Activated CD4-positive, alpha-beta T cell treated with anti-CD3 and anti-CD28 coated beads, Interleukin-2, amount 50 U/mL, for 1 hour (primary cell): ENCODE measurements around the gene ANO2.

Experiments used
- DNase-seq: peaks from one replicate; pipeline ENCODE4 v3.0.0-alpha.2; 2020

Gene ANO2

DNA sequence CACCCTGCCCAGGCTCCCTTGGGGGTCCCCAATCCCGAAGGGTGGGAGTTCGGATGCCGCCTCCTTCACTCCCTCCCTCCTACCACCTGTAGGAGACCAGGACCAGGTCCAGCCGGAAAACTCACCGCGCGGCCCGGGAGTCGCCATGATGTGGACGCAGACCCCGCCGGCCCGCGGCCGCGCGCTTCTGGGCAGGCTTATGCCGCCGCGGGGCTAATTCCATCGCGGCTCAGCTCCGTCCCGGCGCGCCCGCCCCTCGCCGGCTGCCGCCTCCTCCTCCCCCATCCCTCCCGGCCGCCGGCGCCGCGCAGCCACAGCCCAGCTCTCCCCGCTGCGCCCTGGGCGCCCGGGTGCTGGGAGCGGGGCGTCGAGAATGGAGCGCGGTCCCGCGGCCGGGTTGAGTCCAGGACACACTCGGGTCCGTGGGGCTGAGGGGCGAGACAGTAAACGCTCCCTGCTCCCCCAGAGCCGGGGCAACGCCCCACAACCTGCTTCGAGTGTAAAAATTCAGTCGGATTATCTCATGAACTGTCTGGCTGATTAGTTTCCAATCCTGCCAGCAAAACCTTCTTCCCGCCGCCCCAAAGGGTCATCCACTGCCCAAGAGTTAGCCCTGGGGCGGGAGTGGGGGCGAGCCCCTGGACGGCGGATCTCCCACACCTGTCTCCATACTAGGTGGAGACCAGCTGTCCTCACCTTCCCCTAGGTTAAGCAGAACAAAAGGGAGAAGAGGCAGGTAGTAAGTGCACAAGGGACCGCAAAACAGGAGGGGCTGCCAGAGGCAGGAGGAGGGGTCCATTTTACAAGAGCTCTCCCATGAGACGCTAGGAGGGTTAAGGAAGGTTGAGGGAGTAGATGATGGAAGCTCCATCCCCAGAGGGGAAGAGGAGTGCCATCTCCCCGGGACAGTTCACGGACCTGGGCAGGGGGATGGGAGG is at the start of gene ANO2:
TSS of gene ANO2 (minus strand) at position 189 of the 938 bp plus-strand sequence. CDS start at position 147, 42 bp downstream.
- DNase-seq, result no peak

DNA sequence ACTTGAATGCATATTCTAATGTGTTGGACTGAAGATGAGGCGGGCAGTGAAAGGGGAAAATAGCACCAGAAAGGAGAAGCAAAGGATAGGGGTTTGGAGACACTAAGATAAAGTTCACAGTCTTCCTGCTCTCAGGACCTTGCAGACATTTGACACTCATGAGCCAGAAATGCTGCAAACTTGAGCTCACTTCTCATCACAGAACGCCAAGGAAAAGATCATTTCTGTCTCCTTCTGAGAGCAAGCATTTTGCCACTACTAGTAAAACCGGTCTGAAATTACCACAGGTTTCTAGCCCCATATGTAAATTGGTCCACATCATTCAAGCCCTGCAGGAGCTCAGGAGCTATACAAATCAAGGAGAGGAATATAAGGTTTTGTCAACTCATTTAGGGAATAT is 44.6 kb upstream of the ANO2 start:
- DNase-seq, result no peak

DNA sequence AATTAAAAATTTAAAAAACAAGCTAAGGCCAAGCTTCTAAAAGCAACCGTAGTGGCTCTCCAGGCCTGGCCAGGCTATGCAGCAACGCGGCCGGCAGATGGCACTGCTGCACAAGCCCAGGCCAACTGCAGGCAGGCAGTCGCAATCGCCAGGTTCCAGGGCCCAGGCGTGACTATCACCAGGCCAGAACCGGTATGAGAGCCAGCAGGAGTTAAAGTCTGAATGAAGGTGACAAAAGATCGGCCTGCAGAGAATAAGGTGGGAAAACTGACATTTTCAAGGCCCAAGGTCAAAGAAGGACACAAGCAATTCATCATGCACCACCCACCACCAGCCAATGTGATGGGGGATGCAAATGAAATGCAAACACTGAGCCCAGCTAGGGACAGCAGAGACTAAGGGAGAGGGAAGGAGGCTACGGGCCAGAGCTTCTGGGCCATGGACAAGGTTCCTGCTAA is 43.6 kb upstream of the ANO2 start:
- peak; percentile 68 for DNase-seq

DNA sequence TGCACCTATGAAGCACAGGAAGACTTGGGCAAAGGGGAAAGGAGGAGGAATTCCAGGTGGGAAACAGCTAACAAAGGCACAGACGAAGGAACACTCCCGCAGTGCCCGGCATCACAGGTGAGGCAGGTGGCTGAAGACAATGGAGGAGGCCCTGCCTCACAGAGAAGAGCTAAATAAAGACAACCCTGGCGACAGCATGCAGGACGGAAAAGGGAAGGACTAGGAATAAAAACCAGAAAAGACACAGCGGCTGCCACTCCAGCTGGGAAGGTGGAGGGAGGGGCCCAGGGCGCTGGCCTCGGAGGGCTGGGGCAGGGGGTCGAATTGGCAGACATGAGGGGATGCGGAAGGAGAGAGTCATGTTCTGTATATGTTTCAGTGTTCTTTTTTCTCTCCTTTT is 43.0 kb upstream of the ANO2 start:
- DNase-seq, result no peak

DNA sequence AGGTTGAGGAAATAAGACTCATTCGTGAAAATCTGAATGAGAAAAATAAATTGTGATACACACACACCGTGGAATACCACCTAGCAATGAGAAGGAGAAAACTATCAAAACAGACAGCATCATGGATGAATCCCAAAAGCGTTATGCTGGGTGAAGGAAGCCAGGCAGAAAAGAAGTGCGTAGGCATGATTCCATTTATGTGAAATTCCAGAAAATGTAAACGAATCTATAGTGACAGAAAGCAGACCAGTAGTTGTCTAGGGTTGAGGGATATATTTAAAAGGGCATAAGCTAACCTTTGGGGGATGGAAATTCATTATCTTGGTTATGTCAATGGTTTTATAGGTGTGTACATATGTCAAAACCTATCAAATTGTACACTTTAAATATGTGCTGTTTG is 42.5 kb upstream of the ANO2 start:
- no peak for DNase-seq

DNA sequence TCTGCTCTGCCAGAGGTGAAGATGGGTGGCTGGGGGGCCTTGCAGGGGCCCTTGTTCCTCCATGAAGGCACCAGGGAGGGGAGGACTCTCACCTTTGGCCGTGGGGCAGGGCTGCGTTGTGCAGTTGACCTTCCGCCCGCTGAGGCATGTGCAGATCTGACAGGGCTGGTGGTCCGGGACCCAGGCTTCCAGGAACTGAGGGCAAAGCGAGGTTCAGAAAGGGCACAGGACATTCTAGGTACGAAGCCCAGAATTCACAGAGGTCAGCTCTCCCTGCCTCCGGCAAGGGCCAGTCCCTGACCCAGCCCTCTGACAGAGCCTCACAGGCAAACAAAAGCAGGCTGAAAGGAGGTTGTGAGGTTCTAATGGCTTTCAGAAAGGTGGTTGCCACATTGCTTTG is 40.4 kb upstream of the ANO2 start:
- DNase-seq, result no peak

DNA sequence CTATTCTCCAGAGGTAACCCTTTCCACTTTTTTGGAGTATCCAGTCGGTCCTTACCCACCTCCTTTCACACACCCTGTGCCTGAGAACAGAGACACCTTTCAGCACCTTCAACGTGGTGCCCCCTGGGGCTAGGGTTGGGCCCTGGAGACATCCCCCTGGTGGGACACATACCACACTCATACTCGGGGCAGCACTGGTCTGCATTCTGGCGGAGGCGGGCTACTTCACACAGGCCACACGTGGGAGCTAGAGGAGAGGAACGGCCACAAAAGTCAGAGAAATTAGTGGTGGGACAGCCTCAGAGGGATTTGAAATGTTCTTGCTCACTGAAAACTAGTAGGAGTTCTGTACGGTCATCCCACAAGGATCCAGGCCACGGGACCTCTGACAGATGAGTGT is 39.8 kb upstream of the ANO2 start:
- DNase-seq, result no peak

DNA sequence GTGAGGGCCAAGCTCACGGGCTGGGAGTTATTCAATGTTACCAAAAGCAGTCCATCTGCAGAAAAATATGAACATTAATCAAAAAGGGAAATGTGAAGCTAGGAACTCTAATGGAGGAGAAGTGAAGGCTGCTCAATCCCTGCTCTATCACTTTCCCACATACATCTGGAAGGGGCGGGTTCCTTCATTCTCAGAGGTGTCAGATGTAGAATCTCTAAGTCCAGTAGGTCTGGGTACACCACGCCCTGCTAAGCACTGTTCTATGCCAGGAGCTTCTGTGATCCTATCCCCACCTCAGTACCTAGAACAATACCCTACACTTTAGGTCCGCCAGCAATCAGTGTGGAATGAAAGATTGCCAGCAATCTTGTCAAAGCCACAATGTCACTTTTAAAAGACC is 37.0 kb upstream of the ANO2 start:
- DNase-seq, result no peak

DNA sequence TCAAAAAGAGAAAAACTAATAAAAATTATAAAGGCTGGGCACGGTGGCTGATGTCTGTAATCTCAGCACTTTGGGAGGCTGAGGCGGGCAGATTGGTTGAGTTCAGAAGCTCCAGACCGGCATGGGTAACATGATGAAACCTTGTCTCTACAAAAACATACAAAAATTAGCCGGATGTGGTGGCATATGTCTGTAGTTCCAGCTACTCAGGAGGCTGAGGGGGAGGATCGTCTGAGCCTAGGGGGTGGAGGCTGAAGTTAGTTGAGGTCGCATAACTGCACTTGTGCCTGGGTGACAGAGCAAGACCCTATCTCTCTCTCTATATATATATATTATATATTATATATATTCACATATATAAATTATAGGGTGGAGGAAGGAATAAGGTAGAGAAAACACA is 32.5 kb upstream of the ANO2 start:
- no peak for DNase-seq

DNA sequence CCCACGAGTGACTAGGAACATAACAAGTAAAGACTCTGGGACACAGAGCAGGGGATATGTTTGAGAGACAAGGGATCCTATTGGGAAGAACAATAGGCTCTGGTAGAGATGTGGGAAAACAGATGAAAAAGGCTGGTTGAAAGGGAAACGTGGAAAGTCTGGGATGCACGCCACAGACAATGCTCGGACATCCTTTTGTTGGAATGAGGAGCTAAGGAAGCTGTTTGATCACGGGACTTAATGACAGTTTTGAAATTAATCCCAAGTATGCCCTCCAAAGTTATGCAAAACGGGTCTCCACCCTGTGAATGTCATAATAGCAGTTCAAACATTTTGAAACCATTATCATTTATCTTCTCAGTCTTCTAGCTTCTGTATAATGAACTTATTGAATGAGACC is 31.7 kb upstream of the ANO2 start:
- no peak for DNase-seq

DNA sequence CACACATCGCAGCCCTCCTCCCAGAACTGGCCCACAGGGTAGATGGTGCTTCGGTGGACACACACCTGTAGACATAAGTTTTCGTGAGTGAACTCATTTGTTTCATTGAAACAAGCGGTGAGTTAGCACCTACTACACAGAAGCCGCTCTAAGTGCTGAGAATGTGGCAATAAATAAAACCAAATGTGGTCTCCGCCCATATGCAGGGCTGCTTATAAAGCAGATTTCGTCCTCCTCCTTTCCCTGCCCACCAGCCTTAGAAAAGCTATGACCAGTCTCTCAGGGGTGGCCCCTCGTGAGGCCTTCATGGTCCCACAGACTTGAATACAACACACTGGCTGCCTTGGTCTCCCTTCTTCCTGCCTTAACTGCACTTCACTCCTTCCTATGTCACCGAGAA is 31.1 kb upstream of the ANO2 start:
- DNase-seq, result no peak

DNA sequence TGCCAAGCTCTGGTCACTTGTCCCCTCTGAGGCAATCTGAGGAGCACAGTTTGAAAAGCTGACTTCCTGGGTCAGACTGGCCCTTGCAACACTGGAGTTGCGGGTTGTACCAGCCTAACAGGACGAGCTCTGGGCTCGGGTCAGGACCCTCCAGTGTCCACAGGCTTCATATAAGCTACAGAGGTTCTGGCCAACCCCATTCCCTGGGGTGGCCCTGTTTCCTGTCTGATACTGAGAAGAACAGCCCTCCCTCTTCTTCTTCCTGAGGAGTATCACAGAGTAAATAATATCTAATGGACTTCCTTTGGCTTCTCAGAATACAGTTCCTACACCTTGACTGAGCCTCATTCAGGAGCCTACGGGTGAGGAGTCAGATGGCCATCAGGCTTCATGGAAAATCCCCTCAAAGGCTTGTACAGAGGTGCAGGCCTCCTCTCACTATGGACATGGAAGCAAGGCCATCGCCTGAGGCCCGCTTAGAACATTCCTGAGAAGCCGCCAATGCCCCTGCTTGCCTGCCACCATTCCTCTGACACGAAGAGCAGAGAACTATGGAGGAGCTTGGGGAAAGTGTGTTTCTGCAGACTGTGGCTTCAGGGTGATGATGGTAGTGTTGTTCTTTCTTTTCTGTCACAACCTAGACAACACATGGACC is 28.5 kb upstream of the ANO2 start:
- DNase-seq, result no peak

DNA sequence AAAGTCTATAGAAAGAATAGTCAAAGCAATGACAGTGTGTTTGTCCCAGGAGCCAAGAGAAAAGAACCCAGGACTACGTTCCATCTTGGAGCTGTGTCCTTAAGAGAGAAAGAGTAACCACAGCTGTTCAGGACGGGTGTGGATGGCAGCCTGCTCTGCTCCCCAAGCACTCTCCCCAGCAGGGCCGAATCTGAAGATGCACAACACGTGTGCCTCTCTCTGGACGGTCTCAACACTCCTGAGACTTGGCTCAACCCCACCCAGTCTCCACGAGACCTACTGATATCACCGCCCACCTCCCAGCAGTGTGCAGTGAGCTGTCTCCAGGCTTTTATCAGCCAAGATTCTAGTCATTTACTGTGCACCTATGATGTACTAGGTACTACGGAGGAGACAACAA is 27.3 kb upstream of the ANO2 start:
- no peak for DNase-seq

DNA sequence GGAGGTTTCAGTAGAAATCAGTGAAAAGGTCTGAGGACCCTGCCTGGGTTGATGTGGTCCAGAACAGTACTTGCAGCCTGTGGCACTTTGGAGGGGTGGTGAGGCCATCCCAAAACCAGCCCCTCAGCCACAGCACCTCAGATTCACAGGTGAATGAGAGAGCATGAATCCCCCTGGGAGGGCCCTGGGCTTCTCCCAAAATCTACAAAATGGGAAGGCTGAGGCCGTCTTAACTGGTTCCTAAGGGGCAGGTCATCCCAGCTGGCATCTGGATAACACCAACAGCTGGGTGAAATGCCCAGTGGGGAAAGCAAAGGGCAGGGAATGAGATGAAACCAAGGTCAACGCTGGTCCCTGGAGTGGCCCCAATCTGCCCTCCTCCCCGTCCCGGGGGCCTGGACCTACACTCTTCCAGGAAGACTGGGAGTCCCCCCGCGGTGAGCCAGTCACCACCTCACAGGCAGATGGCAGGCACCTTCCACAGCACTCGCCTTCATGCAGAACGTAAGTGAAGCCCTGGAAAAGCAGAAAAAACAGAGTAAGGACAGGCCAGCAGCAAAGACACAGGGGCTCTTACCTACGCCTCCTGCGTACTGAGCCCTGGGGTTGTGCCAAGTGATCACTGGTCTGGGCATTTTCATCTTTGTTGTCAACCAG is 26.3 kb upstream of the ANO2 start:
- no peak for DNase-seq

DNA sequence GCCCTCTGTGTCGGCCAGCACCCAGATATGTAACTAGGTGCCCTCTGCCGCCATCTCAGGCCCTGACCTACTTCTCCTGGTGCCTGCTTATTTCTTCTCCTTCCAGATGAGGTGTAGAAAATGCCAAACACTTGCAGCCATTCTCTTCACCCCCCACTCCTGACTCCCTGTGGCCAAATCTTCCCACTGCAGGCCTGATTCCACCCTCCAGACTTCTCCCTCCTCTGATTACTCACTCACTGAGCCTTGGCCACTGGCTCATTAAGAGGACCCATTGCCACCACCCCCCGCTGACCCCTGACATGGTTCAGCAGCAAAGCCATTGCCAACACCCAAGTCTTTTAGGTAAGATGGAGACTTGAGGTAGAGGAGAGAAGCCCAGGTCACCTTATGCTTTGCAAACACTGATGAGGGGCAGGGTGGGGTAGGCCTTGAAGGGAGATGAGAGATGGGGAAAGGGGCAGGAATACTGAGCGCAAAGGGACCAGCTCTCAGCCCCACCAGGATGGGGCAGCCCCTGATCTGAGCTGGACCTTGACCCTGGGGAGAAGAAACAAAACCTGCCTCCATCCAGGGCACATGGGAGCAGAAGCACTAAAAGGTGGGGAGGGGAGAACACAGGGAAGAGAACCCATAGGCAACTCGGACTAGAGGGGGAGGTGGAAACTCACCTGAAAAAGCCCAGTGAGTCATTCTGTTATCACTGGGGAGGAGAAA is 25.1 kb upstream of the ANO2 start:
- no peak for DNase-seq

DNA sequence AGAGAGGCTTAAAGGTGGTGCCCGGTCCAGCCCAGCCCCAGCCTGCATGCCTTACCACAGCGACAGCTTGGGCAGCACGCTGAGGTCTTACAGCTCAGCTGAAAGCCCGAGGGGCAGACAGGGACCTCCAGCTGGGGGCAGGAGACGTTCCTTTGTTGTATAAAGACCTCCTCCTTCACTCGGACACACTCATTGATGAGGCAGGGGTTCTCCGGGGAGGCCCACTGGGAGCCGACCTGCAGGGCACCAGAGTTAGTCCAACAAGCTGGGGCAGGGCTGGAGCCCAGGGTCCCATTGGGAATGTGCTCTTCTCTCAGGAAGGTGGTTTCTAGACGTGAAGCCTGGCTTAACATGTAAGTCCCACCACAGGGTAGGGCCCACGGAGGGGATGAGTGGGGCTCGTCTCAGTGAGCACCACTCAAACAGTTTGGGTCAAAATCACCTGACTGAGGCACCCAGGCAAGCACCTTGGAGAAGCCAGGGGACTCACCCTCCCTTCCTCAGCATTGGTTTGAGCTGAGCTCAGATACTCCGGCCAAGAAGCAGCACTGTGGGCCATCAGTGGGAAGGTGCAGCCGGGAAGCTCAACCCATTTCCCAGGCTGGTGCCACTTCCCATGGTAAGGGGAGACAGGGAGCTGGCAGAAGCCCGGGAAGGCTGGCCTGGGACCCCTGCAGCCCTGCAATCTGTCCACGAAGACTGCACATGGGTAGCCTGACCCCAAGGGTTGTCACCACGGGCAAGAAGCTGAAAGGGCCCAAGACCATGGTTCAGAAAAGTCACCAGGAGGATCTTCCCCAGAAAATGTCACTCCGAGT is 24.3 kb upstream of the ANO2 start:
- DNase-seq, result no peak

DNA sequence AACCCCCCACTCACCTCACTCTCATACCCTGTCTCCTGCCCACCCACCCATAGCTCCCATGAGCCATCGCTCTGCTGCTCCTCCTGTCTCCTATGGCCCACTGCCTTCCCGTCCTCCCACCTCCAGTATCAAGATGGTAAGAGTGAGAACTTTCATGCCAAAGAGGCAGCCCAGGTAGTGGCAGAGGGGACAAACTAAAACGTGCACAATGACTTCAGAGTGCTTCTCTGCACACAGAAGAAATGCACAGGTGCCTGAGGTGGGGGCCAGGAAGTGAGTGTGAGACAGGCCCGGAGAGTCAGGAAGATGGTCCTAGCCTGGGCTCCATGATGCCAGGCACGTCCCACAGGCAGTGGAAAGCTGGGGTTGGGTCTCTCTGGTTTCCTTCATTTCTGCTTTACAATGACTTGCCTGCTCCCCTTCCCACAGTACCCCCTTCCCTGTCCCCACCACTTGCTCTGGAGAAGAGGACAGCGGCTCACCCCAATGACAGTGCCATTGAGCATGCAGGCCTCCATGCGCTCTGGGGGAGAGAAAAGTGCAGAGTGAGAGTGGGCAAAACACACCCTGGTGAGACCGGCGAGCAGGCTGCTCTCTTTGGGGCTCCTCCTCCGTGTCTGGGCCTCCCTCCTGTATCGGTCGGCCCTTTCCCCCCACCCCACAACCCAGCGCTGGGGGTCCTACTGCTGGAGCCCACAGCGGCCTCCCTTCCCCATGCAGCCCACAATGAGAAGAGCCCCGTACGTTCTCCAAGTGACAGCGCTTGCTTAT is 22.8 kb upstream of the ANO2 start:
- DNase-seq, result no peak

DNA sequence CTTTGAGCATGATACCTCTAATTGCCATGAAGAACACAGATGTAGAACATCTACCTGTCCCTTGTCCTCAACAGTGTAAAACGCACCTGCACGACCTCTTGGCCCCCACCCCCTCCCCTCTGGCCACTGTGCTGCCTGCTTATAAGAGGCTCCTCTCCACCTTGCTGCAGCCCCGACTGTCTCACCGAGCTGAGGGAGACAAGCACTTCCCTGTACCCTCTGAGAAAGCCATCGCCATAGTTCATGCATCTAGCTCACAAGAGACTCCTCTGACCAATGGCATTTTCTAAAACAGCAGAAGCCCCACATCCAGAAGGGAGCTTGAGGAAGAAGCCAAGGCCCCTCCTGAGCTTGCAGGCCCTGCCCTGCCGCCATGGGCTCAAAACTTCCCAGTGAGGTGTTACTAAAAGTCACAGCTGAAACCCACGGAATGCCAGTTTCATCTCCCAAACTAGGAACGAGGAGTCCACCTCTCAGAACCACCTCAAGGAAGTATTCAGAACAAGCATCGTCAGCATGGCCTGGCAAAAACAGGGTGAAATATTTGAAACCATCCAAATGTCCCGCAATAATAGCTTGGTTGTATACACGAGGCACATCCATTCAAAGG is 21.5 kb upstream of the ANO2 start:
- DNase-seq, result no peak

DNA sequence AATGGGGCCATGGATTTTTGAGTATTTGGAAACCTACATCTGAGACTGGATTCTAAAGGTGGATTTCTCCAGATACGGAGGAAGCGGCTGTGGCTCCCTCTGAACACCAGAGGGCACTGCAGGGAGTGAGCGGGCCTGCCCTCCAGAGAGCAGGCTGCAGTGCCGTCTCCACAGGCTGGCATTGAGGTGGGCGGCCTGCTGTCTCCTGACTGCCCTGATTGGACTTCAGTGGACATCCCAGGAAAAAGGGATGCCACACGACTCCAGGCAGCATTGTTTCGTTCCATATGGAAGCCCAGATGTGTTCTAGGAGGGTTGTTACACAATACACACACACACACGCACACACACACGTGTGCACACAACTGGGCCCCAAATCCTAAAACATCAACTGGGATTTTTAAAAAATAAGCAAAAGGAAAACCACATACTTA is 20.9 kb upstream of the ANO2 start:
- peak; percentile 39 for DNase-seq

DNA sequence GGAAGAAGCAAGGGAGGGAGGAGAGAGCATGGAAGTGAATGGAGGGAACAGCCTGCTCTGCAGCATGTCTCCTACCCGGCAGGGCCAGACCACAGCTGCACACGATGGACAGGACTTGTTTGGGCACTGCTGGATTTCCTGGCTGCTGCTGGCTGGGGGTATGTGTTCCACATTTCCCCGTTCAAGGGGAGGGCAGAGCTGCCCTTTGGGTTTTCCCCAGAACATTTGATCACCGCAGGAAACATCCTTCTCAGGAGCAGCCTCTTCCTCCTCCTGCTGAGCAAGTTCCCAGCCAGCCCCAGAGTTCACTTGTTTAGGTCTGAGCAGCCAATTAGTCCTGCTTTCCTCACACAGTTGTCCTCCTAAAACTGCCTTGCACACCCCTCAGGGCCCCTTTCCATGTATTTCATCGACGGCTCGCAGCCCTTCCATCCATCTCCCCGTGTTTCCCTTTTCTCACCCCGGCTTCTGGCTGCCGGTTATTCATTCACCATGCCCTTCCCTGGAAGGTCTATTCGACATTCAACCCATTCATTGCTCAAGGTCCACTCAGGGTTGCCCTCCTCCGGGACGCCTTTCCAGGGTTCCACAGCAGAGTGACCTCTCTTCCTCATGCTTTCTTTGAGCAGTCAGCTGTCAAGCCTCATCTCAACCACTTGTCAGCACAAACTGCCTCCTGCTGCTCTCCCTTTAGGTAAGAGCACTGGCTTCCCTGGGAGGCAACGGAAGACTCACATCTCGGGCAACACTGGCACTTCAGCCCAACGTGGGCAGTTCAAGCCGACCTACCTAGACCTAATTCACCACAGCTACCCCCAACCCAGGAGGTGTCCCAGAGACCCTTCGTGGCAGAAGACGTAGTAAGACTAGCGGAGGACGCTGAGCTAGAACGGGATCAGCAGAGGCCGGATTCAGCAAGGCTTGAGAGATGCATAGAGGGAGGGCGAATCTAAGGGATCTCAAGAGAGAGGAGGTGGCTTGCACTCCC is 20.1 kb upstream of the ANO2 start:
- no peak for DNase-seq
